Tibial artery (tissue), 4 donors: ENCODE results near the gene YWHAQ.

ENCODE experiments used
- DNase-seq, 2 donors: peaks; one replicate each; pipeline ENCODE4 v3.0.0-alpha.2; 2019
- H3K27ac ChIP-seq, 2 donors: fragments of 200-600 bp; sonication (generic) in 1 of 2; 1 replicate in 1 of 2; 2 replicates in 1 of 2; pipeline ENCODE4 v1.5.1; 2018 to 2019; ENCODE audit warnings: mild to moderate bottlenecking in 1 of 2
- H3K27me3 ChIP-seq, 2 donors: fragments of 200-600 bp; sonication (generic) in 1 of 2; one replicate each; pipeline versions ENCODE4 v1.5.1 to v1.6.0; 2016 to 2019
- H3K36me3 ChIP-seq, 3 donors: fragments of 200-600 bp; sonication (generic) in 2 of 3; one replicate each; pipeline ENCODE4 v1.5.1; 2016 to 2019; ENCODE audit warnings: mild to moderate bottlenecking in 2 of 3
- H3K4me1 ChIP-seq, 4 donors: fragments of 200-600 bp; sonication (generic) in 2 of 4; 1 replicate in 3 of 4; 2 replicates in 1 of 4; pipeline ENCODE4 v1.5.1; 2016 to 2019
- H3K4me3 ChIP-seq, 2 donors: fragments of 200-600 bp; sonication (generic) in 1 of 2; 1 replicate in 1 of 2; 2 replicates in 1 of 2; pipeline ENCODE4 v1.5.1; 2018 to 2019; ENCODE audit warnings: mild to moderate bottlenecking in 2 of 2
- H3K9me3 ChIP-seq, 3 donors: fragments of 200-600 bp; sonication (generic) in 1 of 3; one replicate each; pipeline ENCODE4 v1.5.1; 2016 to 2019
- intact Hi-C: fragments of 100-400 bp; cut with DNase I; formaldehyde crosslinking; loops from one replicate; pipeline ENCODE4 v1.15.0; 2023; ENCODE audit warnings: low total_unique reads
- TF ChIP-seq, protein P1 (sequence below), 2 experiments: fragments of 200-600 bp in 1 of 2; fragments of 450-650 bp in 1 of 2; IDR thresholded peaks; one replicate each; pipeline ENCODE4 v1.5.1; 2017 to 2019; ENCODE audit warnings: antibody characterized with exemption in 2 of 2, mild to moderate bottlenecking in 1 of 2, moderate library complexity in 1 of 2

Gene YWHAQ

DNA sequence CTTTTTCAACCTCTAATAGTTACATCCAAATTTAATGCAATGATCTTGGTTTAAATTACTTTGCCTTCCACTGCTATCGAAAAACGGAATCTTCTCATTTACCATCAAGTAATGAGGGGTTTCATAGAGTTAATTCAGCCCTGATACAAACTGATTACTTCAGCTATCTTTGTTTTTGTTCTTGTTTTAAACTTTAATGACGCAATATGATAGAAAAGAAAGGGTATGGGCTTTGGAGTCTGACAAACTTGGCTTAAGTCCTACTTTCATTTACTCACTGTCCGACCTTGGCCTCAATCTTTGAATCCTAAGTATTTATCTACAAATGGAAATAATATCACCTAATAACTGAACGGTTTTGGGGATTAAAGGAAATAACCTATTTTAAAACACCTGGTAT lies 91.3 kb downstream of the YWHAQ start:
- intact Hi-C loops = no loop called here
- Histone ChIP-seq H3K9me3 (no peaks in the 10 kb centered on the region), H3K36me3 (peaks cover 0 to 9% (median 4%) of the 10 kb centered on the region in 3 donors), H3K4me1 (peaks cover 0 to 35% (median 8%) of the 10 kb centered on the region in 4 donors), H3K4me3 (no peak overlapping the region), H3K27me3 (no peaks in the 10 kb centered on the region), H3K27ac (peak overlapping the region; percentile 48 to 58)
- DNase-seq = no peak
- TF ChIP-seq, protein P1, sequence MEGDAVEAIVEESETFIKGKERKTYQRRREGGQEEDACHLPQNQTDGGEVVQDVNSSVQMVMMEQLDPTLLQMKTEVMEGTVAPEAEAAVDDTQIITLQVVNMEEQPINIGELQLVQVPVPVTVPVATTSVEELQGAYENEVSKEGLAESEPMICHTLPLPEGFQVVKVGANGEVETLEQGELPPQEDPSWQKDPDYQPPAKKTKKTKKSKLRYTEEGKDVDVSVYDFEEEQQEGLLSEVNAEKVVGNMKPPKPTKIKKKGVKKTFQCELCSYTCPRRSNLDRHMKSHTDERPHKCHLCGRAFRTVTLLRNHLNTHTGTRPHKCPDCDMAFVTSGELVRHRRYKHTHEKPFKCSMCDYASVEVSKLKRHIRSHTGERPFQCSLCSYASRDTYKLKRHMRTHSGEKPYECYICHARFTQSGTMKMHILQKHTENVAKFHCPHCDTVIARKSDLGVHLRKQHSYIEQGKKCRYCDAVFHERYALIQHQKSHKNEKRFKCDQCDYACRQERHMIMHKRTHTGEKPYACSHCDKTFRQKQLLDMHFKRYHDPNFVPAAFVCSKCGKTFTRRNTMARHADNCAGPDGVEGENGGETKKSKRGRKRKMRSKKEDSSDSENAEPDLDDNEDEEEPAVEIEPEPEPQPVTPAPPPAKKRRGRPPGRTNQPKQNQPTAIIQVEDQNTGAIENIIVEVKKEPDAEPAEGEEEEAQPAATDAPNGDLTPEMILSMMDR (IDR thresholded peaks at IDR 0.05) = no peak

DNA sequence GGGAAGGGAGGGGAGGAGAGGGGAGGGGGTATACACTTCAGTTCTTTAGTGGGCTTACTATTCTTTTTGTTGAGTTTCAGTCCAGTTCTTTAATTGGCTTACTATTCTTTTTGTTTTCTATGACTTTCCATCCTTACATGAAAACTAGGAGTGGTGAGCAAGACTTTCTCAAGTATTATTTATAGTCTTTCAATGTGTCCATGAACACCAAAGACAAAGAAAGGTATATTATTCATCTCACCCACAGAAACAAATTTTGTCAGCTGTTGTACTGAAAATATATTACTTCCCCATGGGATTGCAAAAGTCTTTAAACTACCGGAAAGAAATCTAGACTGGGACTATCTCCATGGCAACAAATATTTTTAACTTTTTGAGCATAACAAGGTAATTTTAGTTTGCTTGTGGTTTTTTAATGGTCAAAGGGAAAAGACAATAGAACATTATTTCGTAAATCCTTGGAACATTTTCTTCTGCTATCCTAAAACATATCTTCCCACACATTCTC lies 92.7 kb downstream of the YWHAQ start:
- intact Hi-C loops = no loop called here
- H3K9me3 ChIP-seq = no peaks in the 10 kb centered on the region
- DNase-seq = no peak
- peak overlapping the region; percentile 48 to 58 for H3K27ac ChIP-seq
- TF ChIP-seq, protein P1 (IDR thresholded peaks at IDR 0.05) = no peak
- peaks cover 2 to 14% (median 10%) of the 10 kb centered on the region in 3 donors for H3K36me3 ChIP-seq
- no peaks in the 10 kb centered on the region for H3K27me3 ChIP-seq
- no peak overlapping the region for H3K4me3 ChIP-seq
- H3K4me1 ChIP-seq = peaks cover 0 to 20% (median 2%) of the 10 kb centered on the region in 4 donors

DNA sequence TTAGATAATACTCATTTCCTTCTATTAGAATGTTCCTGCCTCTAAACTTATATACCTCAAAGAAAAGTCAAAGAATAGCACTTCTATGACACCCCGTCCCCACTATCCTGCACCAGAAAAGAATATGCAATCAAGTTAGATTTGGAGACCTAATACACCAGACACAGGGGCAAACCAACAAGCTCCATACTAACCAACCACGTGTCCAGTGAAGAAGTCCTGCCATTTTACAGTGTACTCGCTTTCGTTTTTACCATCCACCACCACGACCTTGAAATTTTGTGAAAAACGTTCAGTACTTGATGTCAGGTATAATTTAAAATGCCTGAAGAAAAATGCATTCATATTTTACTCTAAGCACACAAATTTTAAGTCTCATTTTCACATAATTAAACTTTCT lies 94.3 kb downstream of the YWHAQ start:
- no peak for DNase-seq
- H3K27ac ChIP-seq = no peak overlapping the region
- H3K4me1 ChIP-seq = peaks cover 0 to 20% (median 2%) of the 10 kb centered on the region in 4 donors
- no peaks in the 10 kb centered on the region for H3K27me3 ChIP-seq
- TF ChIP-seq, protein P1 (IDR thresholded peaks at IDR 0.05) = no peak
- peaks cover 16 to 24% (median 23%) of the 10 kb centered on the region in 3 donors for H3K36me3 ChIP-seq
- no peak overlapping the region for H3K4me3 ChIP-seq
- intact Hi-C loops = no loop called here
- no peaks in the 10 kb centered on the region for H3K9me3 ChIP-seq

DNA sequence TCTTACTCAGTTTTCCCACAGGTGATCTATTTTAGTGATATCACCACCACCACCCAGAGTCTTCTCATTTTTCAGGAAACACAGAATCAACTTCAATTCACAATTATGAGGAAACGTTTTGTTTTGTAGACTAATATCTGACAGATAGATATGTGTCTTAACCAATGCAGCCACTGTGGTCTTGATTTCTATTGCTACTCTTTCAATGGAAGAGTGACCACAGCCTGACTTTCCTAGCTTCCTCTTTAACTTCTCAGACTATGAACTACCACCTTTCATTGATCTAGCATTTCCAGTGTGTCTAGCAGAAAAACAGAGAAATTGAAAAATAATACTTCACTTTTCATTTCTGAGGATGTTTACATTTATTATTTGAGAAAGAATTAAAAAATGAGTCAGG lies 95.6 kb downstream of the YWHAQ start:
- Histone ChIP-seq H3K9me3 (no peaks in the 10 kb centered on the region), H3K4me1 (peaks cover 0 to 20% (median 2%) of the 10 kb centered on the region in 4 donors), H3K27me3 (no peaks in the 10 kb centered on the region), H3K36me3 (peaks cover 16 to 22% (median 20%) of the 10 kb centered on the region in 3 donors), H3K4me3 (no peak overlapping the region), H3K27ac (no peak overlapping the region)
- DNase-seq = no peak
- TF ChIP-seq, protein P1 (IDR thresholded peaks at IDR 0.05) = no peak
- intact Hi-C loops = no loop called here
